HG02588 (cell line): Measurements from ENCODE around the gene ABCB4.

Experiments
- ATAC-seq: cut with Tn5 transposase; IDR thresholded peaks from one replicate; pipeline ENCODE4 v1.9.1; 2021; ENCODE audit warnings: mild to moderate bottlenecking, moderate library complexity; ENCODE audit not compliant: unreplicated experiment

Gene ABCB4

DNA sequence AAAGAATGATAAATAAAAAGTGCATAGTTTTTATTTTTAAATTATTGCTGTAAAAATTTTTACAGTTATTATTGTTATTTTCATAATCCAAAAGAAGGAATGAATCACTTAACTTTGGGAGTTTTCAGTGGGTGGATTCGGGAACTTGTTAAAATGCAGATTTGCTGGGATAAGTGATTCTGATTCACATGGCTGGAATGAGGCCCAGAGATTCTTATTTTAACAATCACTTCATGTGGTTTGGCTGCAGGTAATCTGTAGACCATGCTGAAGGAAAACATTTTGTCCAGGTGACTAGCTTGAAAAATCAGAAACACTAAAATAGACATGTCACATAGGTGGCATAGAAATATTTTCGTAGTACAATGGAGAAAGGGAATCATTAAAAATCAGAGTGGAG is 116.1 kb downstream of the ABCB4 start:
- ATAC-seq, result no peak

DNA sequence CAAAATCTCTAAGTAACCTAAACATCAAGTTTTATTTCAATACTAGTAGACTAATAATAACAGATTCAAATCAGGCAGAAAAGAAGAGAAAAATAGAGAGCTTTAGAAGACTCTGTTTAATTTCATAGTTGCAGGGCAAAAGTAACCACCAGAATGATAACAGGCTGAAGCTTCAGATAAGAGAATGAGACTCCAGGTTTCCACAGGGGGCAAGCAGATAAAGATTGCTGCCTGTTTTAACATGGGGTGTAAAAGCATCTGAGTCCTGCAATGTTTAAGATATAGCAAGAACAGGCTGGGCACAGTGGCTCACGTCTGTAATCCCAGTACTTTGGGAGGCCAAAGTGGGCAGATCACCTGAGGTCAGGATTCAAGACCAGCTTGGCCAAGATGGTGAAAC is 119.0 kb downstream of the ABCB4 start:
- ATAC-seq, result no peak

DNA sequence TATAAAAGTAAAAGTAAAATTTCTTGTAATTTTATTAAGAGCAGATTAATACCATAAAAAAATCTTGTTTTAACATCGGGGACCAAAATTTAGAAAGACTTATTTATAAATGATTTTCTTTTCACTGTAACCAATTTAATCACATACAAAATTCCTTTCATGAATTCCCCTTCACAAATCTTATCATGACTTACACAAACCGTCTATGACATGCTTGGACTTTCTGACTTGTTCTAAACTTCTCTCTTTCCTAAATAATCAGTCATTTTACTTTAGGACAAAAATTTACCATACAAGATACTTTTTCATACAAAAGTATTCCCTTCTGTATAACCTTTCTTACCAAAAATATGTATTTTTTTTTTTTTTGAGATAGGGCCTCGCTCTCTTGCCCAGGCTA is 120.7 kb downstream of the ABCB4 start:
- ATAC-seq, result no peak
